Vagina (tissue), 2 donors: ENCODE results near the gene OTOS.

Experiments
- POLR2A ChIP-seq, 2 donors: fragments of 450-650 bp; IDR thresholded peaks; one replicate each; pipeline ENCODE4 v1.6.1; 2017; ENCODE audit warnings: antibody characterized with exemption in 2 of 2, mild to moderate bottlenecking in 2 of 2, moderate library complexity in 2 of 2
- TF ChIP-seq, protein P1 (sequence below), 3 experiments: fragments of 450-650 bp in 2 of 3; fragments of 200-600 bp in 1 of 3; sonication (generic) in 1 of 3; IDR thresholded peaks; one replicate each; pipeline ENCODE4 v1.5.1; 2017 to 2019; ENCODE audit warnings: antibody characterized with exemption in 3 of 3, mild to moderate bottlenecking in 2 of 3, moderate library complexity in 2 of 3

DNA sequence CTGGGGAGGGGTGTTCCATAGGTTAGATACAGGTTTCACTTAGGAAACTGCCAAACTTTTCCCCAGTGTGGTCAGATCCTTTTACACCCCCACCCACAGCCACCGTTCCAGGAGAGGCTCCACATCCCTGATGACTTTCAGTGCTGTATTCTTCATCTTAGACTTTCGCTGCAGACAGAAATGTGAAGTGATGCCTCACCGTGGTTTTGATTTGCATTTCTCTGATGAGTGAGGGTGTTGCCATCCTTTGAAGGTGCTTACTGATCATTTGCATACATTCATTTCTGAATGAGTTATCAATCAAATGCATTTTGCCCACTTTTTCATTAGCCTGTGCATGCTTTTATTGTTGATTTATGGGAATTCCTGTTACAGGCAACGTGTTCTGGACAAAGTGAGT is 19.3 kb downstream of the OTOS start:
- TF ChIP-seq, protein P1, sequence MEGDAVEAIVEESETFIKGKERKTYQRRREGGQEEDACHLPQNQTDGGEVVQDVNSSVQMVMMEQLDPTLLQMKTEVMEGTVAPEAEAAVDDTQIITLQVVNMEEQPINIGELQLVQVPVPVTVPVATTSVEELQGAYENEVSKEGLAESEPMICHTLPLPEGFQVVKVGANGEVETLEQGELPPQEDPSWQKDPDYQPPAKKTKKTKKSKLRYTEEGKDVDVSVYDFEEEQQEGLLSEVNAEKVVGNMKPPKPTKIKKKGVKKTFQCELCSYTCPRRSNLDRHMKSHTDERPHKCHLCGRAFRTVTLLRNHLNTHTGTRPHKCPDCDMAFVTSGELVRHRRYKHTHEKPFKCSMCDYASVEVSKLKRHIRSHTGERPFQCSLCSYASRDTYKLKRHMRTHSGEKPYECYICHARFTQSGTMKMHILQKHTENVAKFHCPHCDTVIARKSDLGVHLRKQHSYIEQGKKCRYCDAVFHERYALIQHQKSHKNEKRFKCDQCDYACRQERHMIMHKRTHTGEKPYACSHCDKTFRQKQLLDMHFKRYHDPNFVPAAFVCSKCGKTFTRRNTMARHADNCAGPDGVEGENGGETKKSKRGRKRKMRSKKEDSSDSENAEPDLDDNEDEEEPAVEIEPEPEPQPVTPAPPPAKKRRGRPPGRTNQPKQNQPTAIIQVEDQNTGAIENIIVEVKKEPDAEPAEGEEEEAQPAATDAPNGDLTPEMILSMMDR (IDR thresholded peaks at IDR 0.05), result no peak
- TF ChIP-seq POLR2A (IDR thresholded peaks at IDR 0.05), result no peak
